ENCODE measurements around the gene FRMD4A. TPM values are rescaled to one million over a fixed set of nuclear protein-coding genes. Genes with fewer than 3 reads are reported as not detected.

Gene FRMD4A
- total and polyA plus RNA-seq, 2 of the 4 experiments (the other 2 are of a cell fraction) = 30.3 to 68.8 TPM

GRCh38 chr10:13629116-13629515 is 701.6 kb downstream of the FRMD4A start:
- no TSS peak for BruUV-seq (replicated peaks)
- ChIA-PET POLR2A (ENCODE audit: unreplicated experiment) (no interaction called here), CTCF (no interaction called here)
- no peak for DNase-seq
- Histone ChIP-seq H2BK120ac (ENCODE audit: low read depth, low read length) (no peak overlapping the region), H3K27me3 (ENCODE audit: control insufficient read depth, insufficient read depth, low read length) (no peaks in the 10 kb centered on the region), H4K20me1 (ENCODE audit: insufficient read depth, low read length) (no peaks in the 10 kb centered on the region), H3K4me3 (ENCODE audit: insufficient read depth, low read depth, low read length) (no peak overlapping the region), H2BK20ac (ENCODE audit: low read depth, low read length) (no peak overlapping the region), H4K91ac (ENCODE audit: insufficient read depth, low read depth, low read length) (no peak overlapping the region), H2AFZ (replicated peaks; ENCODE audit: low read length, poor library complexity) (no peak overlapping the region), H3K9me1 (ENCODE audit: insufficient read depth, low read length) (no peaks in the 10 kb centered on the region; the same call in 1 of the 2 replicates), H3K36me3 (ENCODE audit: control insufficient read depth, insufficient read depth, low read length) (peaks cover 19% of the 10 kb centered on the region), H3K79me1 (ENCODE audit: low read depth in 1 of 2, low read length in 2 of 2) (peaks cover 0 to 7% of the 10 kb centered on the region in 2 experiments; a peak in 3 of 4 replicates), H3K9ac (ENCODE audit: low read depth, low read length) (no peak overlapping the region), H3K56ac (ENCODE audit: extremely low read depth, insufficient read depth, low read length) (no peak overlapping the region), H3K23ac (ENCODE audit: low read depth, low read length) (no peak overlapping the region), H4K5ac (ENCODE audit: low read depth, low read length) (no peak overlapping the region), H3K4me1 (ENCODE audit: control insufficient read depth, insufficient read depth, low read length) (no peaks in the 10 kb centered on the region), H2BK15ac (ENCODE audit: low read depth, low read length) (no peak overlapping the region), H3K9me3 (ENCODE audit: control insufficient read depth, insufficient read depth, low read length) (no peaks in the 10 kb centered on the region), H2AK5ac (ENCODE audit: low read depth, low read length) (no peak overlapping the region), H3K14ac (replicated peaks; ENCODE audit: low read depth, low read length) (no peak overlapping the region), H3K4me2 (ENCODE audit: low read depth, low read length) (no peak overlapping the region), H2AK9ac (replicated peaks; ENCODE audit: low read depth, low read length, poor library complexity) (no peak overlapping the region), H4K8ac (ENCODE audit: low read depth in 2 of 2, low read length in 2 of 2) (no peak overlapping the region), H2BK5ac (ENCODE audit: low read depth, low read length, poor library complexity, severe bottlenecking) (no peak overlapping the region), H3K18ac (ENCODE audit: low read depth, low read length) (no peak overlapping the region), H3K4ac (ENCODE audit: low read depth, low read length) (no peak overlapping the region), H3K27ac (ENCODE audit: insufficient read depth, low read length) (no peak overlapping the region)
- no peak for TF ChIP-seq POLR2A (IDR thresholded peaks at IDR 0.05; ENCODE audit: low read depth, low read length)
- TF ChIP-seq CEBPB (IDR thresholded peaks at IDR 0.05; ENCODE audit: low read depth, low read length) = no peak
- TF ChIP-seq SMC3 (IDR thresholded peaks at IDR 0.05; ENCODE audit: low read depth, low read length) = no peak
- TF ChIP-seq MAFK (IDR thresholded peaks at IDR 0.05; ENCODE audit: low read depth, low read length) = no peak
- TF ChIP-seq CHD1 (IDR thresholded peaks at IDR 0.05; ENCODE audit: low read depth, low read length) = no peak
- no peak for TF ChIP-seq MAZ (IDR thresholded peaks at IDR 0.05; ENCODE audit: borderline replicate concordance, low read depth, low read length)
- no peak for TF ChIP-seq NFE2L2 (IDR thresholded peaks at IDR 0.05; ENCODE audit: low read depth, low read length)
- no peak for TF ChIP-seq BHLHE40 (IDR thresholded peaks at IDR 0.05; ENCODE audit: low read depth, low read length)
- TF ChIP-seq FOS (IDR thresholded peaks at IDR 0.05; ENCODE audit: low read depth, low read length) = no peak
- no peak for TF ChIP-seq RCOR1 (IDR thresholded peaks at IDR 0.05; ENCODE audit: insufficient replicate concordance, low read length)
- TF ChIP-seq MXI1 (IDR thresholded peaks at IDR 0.05; ENCODE audit: borderline replicate concordance, low read depth, low read length) = no peak
- TF ChIP-seq RFX5 (IDR thresholded peaks at IDR 0.05; ENCODE audit: low read depth, low read length) = no peak
- no peak for TF ChIP-seq RAD21 (IDR thresholded peaks at IDR 0.05; ENCODE audit: low read length)
- TF ChIP-seq CTCF (conservative IDR thresholded peaks at IDR 0.05; ENCODE audit: low read depth, low read length) = no peak
- TF ChIP-seq ELK1 (IDR thresholded peaks at IDR 0.05; ENCODE audit: borderline replicate concordance, low read depth, low read length) = no peak
- no peak for TF ChIP-seq USF2 (IDR thresholded peaks at IDR 0.05; ENCODE audit: low read depth, low read length)
- dilution Hi-C loops (cut with HindIII; ENCODE audit: low sequenced_read_pairs, unreplicated experiment) = no loop called here
- in situ Hi-C loops (cut with MboI; ENCODE audit: low sequenced_read_pairs) = no loop called here
- no CpG with 5 or more reads among the region's 2 CpGs for WGBS, 2 experiments (ENCODE audit: extremely low coverage in 2 of 2, insufficient read length in 1 of 2)
- intact Hi-C loops (cut with micrococcal nuclease) = no loop called here
- no peak for ATAC-seq (ENCODE audit: low read depth)

Data from IMR-90 (cell line).